ENCODE measurements around the gene DCAF11. TPM values are rescaled to one million over a fixed set of nuclear protein-coding genes. Genes with fewer than 3 reads are reported as not detected.
A peak's percentile ranks its signal among the peaks of the same experiment; 100 is the strongest.

Gene DCAF11
- total and polyA plus RNA-seq, 10 donors = 28.7 to 110 (median 76.7) TPM

DNA sequence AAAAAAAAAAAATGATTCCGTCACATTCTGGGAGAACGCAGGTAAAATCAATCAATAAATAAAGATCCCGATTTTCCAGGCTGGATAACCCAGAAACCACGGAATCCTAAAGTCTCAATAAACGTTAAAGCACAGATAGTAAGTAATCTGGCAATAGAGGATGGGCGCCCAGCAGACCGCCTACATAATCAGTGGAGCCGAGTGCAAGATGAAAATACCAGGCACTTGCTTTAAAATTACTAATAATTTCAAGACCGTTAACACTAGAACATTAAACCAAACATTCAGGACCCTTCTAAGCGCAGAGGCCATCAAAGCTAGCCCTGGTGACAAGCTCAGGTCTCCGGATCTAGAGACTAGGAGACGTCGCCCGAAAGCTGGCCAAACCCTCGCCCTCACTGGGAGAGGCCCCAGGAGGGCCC is 1.2 kb upstream of the DCAF11 start:
- WGBS, 5 donors = 17 to 22% (median 20%) methylated on average over 15 of the region's 15 CpGs
- no peaks in the 10 kb centered on the region for H3K27me3 ChIP-seq (replicated peaks in 1 of 7)
- peaks cover 28 to 69% (median 59%) of the 10 kb centered on the region in 6 donors for H3K4me1 ChIP-seq
- H3K36me3 ChIP-seq = peaks cover 3 to 19% (median 14%) of the 10 kb centered on the region in 6 donors
- H3K27ac ChIP-seq = peak overlapping the region; percentile 97 to 100 (median 98)
- TF ChIP-seq POLR2A (IDR thresholded peaks at IDR 0.05) (no peak), POLR2AphosphoS5 (IDR thresholded peaks at IDR 0.05) (no peak)
- TF ChIP-seq, protein P1, sequence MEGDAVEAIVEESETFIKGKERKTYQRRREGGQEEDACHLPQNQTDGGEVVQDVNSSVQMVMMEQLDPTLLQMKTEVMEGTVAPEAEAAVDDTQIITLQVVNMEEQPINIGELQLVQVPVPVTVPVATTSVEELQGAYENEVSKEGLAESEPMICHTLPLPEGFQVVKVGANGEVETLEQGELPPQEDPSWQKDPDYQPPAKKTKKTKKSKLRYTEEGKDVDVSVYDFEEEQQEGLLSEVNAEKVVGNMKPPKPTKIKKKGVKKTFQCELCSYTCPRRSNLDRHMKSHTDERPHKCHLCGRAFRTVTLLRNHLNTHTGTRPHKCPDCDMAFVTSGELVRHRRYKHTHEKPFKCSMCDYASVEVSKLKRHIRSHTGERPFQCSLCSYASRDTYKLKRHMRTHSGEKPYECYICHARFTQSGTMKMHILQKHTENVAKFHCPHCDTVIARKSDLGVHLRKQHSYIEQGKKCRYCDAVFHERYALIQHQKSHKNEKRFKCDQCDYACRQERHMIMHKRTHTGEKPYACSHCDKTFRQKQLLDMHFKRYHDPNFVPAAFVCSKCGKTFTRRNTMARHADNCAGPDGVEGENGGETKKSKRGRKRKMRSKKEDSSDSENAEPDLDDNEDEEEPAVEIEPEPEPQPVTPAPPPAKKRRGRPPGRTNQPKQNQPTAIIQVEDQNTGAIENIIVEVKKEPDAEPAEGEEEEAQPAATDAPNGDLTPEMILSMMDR (IDR thresholded peaks at IDR 0.05 in 8 of 11, conservative IDR thresholded peaks at IDR 0.05 in 3 of 11) = no peak
- no peaks in the 10 kb centered on the region for H3K9me3 ChIP-seq
- DNase-seq = no peak
- H3K4me3 ChIP-seq = peak overlapping the region; percentile 46 to 85 (median 76)
- intact Hi-C loops (cut with DNase I; ENCODE audit: low total_unique reads) = no loop called here

DNA sequence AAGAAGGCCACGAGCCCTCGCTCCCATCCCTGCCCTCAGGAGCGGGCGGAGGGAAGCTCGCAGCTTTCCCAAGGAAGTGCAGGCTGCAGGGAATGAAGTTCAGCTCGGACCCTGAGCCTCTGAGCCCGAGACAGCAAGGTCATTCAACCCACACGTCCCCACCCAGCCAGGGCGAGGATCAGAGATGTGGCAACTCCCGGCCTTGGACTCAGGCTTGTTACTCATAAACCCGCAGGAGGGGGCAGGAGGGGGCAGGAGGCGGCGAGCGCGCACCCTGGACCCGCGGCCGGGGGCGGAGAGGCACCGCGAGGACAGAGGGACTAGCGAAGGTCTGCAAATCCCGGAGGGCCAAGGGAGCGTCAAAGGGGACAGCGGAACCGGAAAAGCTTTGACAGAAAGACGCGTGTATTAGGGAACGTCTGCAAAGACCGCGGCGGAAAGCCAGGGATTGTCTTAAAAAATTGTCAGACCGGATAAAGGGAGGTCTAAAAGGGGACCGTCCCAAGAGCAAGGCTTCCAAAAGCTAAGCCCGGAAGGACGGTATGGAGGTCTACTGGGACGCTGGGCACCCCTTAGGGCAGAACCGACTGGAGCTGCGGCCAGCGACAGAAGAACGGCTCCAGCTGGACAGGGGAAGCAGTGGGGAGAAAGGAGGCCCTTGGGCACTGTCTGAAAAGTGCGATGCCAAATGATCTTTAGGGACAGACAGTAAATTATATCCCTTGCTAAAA is 611 bp upstream of the DCAF11 start:
- intact Hi-C loops (cut with DNase I; ENCODE audit: low total_unique reads) = no loop called here
- Histone ChIP-seq H3K4me1 (peaks cover 27 to 68% (median 55%) of the 10 kb centered on the region in 6 donors), H3K4me3 (peak overlapping the region; percentile 46 to 85 (median 76)), H3K27ac (peak overlapping the region; percentile 97 to 100 (median 98)), H3K36me3 (peaks cover 3 to 25% (median 20%) of the 10 kb centered on the region in 6 donors), H3K9me3 (no peaks in the 10 kb centered on the region), H3K27me3 (replicated peaks in 1 of 7) (no peaks in the 10 kb centered on the region)
- TF ChIP-seq POLR2AphosphoS5 (IDR thresholded peaks at IDR 0.05) (peak; percentile 64 to 94 (median 85)), POLR2A (IDR thresholded peaks at IDR 0.05) (peak in 1 of 3 donors; percentile 82)
- TF ChIP-seq, protein P1 (IDR thresholded peaks at IDR 0.05 in 8 of 11, conservative IDR thresholded peaks at IDR 0.05 in 3 of 11) = no peak
- WGBS, 5 donors = 0% methylated on average over 38 to 42 of the region's 42 CpGs
- DNase-seq = peak; percentile 96

DNA sequence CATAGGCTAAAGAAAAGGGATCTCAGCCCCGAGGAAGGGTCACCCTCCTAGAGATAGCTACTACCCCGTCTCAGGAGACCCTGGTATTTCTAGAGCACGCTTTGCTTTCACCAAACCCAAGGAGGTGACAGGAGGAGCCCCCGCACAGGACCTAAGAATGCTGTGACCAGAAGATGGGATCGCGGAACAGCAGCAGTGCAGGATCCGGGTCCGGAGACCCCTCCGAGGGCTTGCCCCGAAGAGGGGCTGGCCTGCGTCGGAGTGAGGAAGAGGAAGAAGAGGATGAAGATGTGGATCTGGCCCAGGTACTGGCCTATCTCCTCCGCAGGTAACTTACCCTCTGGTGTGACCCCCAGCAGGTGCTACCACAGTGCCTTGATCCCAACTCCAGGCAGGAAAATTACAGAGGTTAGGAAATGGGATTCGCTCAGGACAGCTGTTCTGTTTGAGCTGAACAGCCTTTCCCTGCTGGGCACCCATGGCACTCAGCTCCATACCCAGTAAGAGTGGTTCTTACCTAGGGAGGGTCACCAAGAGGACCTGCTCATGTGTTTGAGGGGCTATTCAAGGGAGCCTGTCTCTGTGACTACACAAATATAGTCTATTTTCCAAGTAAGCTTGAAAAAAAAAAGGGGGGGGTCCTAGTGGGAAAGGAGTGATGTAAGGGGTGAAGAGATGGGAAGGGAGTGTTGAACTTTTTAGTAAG is 998 bp downstream of the DCAF11 start:
- DNase-seq = peak; percentile 87
- WGBS, 5 donors = 1 to 7% (median 3%) methylated on average over 14 of the region's 14 CpGs

More for the DNA sequence above, 998 bp downstream of the DCAF11 start:
- H3K27me3 ChIP-seq (replicated peaks in 1 of 7) = no peaks in the 10 kb centered on the region
- H3K36me3 ChIP-seq = peaks cover 3 to 41% (median 35%) of the 10 kb centered on the region in 6 donors
- H3K4me3 ChIP-seq = peak overlapping the region; percentile 60 to 85 (median 76)
- intact Hi-C loops (cut with DNase I; ENCODE audit: low total_unique reads) = no loop called here
- peak overlapping the region; percentile 97 to 100 (median 98) for H3K27ac ChIP-seq
- H3K4me1 ChIP-seq = peaks cover 23 to 56% (median 41%) of the 10 kb centered on the region in 6 donors
- no peaks in the 10 kb centered on the region for H3K9me3 ChIP-seq
- TF ChIP-seq POLR2AphosphoS5 (IDR thresholded peaks at IDR 0.05) (no peak), POLR2A (IDR thresholded peaks at IDR 0.05) (no peak)
- TF ChIP-seq, protein P1 (IDR thresholded peaks at IDR 0.05 in 8 of 11, conservative IDR thresholded peaks at IDR 0.05 in 3 of 11) = no peak
